NB4 (cell line): ENCODE results near the gene ZNF497.

Experiments
- MYC ChIP-seq: IDR thresholded peaks from 2 replicates; pipeline ENCODE4 v1.6.1; 2011; ENCODE audit warnings: low read depth, low read length
- POLR2A ChIP-seq: IDR thresholded peaks from 2 replicates; pipeline ENCODE4 v1.6.1; 2011; ENCODE audit warnings: mild to moderate bottlenecking; ENCODE audit not compliant: insufficient read length; ENCODE audit errors: extremely low read depth
- TF ChIP-seq, protein P1 (sequence below): IDR thresholded peaks from one replicate; pipeline ENCODE4 v1.5.1; 2012; ENCODE audit warnings: low read depth, low read length
- TF ChIP-seq, protein P2 (sequence below): IDR thresholded peaks from 2 replicates; pipeline ENCODE4 v1.6.1; 2011; ENCODE audit warnings: low read depth, low read length

DNA sequence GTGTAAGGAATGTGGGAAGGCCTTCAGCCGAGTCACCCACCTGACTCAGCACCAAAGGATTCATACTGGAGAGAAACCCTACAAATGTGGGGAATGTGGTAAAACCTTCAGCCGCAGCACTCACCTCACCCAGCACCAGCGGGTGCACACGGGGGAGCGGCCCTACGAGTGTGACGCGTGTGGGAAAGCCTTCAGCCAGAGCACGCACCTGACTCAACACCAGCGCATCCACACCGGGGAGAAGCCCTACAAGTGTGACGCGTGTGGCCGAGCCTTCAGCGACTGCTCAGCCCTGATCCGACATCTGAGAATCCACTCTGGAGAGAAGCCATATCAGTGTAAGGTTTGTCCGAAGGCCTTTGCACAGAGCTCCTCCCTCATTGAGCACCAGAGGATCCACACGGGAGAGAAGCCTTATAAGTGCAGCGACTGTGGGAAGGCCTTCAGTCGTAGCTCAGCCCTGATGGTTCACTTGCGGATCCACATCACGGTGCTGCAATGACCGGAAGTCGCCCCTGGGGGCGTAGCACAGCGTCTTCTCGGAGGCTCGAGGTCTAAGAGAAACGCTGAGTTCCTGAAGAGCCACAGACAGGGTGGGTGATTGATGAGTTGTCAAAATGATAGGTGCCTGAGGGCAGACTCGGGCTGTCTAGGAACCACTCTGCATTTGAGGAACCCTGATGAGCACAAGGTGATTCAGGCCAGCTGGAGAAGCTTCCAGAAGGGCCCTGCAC is 23.6 kb downstream of the ZNF497 start:
- TF ChIP-seq, protein P1, sequence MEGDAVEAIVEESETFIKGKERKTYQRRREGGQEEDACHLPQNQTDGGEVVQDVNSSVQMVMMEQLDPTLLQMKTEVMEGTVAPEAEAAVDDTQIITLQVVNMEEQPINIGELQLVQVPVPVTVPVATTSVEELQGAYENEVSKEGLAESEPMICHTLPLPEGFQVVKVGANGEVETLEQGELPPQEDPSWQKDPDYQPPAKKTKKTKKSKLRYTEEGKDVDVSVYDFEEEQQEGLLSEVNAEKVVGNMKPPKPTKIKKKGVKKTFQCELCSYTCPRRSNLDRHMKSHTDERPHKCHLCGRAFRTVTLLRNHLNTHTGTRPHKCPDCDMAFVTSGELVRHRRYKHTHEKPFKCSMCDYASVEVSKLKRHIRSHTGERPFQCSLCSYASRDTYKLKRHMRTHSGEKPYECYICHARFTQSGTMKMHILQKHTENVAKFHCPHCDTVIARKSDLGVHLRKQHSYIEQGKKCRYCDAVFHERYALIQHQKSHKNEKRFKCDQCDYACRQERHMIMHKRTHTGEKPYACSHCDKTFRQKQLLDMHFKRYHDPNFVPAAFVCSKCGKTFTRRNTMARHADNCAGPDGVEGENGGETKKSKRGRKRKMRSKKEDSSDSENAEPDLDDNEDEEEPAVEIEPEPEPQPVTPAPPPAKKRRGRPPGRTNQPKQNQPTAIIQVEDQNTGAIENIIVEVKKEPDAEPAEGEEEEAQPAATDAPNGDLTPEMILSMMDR = no peak
- TF ChIP-seq POLR2A = no peak
- TF ChIP-seq, protein P2, sequence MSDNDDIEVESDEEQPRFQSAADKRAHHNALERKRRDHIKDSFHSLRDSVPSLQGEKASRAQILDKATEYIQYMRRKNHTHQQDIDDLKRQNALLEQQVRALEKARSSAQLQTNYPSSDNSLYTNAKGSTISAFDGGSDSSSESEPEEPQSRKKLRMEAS = no peak
- TF ChIP-seq MYC = no peak
